ENCODE measurements around the gene VAT1L. TPM values are rescaled to one million over a fixed set of nuclear protein-coding genes. Genes with fewer than 3 reads are reported as not detected.

Gene VAT1L
- total and polyA plus RNA-seq, 12 donors: 18.1 to 103 (median 38.2) TPM

- H3K9me3 ChIP-seq (replicated peaks in 1 of 3): no peaks in the 10 kb centered on the region
- no peak for DNase-seq
- peaks cover 7 to 13% of the 10 kb centered on the region in 2 donors for H3K4me1 ChIP-seq (replicated peaks in 1 of 2)
- TF ChIP-seq, protein P1, sequence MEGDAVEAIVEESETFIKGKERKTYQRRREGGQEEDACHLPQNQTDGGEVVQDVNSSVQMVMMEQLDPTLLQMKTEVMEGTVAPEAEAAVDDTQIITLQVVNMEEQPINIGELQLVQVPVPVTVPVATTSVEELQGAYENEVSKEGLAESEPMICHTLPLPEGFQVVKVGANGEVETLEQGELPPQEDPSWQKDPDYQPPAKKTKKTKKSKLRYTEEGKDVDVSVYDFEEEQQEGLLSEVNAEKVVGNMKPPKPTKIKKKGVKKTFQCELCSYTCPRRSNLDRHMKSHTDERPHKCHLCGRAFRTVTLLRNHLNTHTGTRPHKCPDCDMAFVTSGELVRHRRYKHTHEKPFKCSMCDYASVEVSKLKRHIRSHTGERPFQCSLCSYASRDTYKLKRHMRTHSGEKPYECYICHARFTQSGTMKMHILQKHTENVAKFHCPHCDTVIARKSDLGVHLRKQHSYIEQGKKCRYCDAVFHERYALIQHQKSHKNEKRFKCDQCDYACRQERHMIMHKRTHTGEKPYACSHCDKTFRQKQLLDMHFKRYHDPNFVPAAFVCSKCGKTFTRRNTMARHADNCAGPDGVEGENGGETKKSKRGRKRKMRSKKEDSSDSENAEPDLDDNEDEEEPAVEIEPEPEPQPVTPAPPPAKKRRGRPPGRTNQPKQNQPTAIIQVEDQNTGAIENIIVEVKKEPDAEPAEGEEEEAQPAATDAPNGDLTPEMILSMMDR (IDR thresholded peaks at IDR 0.05): no peak
- TF ChIP-seq POLR2A (IDR thresholded peaks at IDR 0.05): no peak
- H3K27me3 ChIP-seq: no peaks in the 10 kb centered on the region
- intact Hi-C loops (cut with DNase I): no loop called here
- H3K27ac ChIP-seq: no peak overlapping the region
- no peak overlapping the region for H3K4me3 ChIP-seq
- 90 to 100% (median 93%) methylated on average over 1 of the region's 1 CpG for WGBS, 4 donors
- H3K36me3 ChIP-seq (replicated peaks in 1 of 2): no peaks in the 10 kb centered on the region
Observed at GRCh38 chr16:77874347-77874746, 86.0 kb downstream of the VAT1L start.

- WGBS, 4 donors: 88 to 96% (median 90%) methylated on average over 2 of the region's 2 CpGs
- intact Hi-C loops (cut with DNase I): no loop called here
- no peak for TF ChIP-seq POLR2A (IDR thresholded peaks at IDR 0.05)
- TF ChIP-seq, protein P1 (IDR thresholded peaks at IDR 0.05): no peak
Observed at GRCh38 chr16:77876776-77877175, 88.4 kb downstream of the VAT1L start.

GRCh38 chr16:77877712-77878347 is 89.5 kb downstream of the VAT1L start:
- no peaks in the 10 kb centered on the region for H3K36me3 ChIP-seq (replicated peaks in 1 of 2)
- H3K4me3 ChIP-seq: no peak overlapping the region
- 41 to 60% (median 48%) methylated on average over 7 of the region's 7 CpGs for WGBS, 4 donors
- H3K27me3 ChIP-seq: no peaks in the 10 kb centered on the region
- peak in 5 of 7 donors; percentile 26 to 68 (median 44) for DNase-seq
- H3K27ac ChIP-seq: peak overlapping the region in 2 of 5 donors; percentile 51 to 82
- no peaks in the 10 kb centered on the region for H3K4me1 ChIP-seq (replicated peaks in 1 of 2)
- no peaks in the 10 kb centered on the region for H3K9me3 ChIP-seq (replicated peaks in 1 of 3)
- TF ChIP-seq POLR2A (IDR thresholded peaks at IDR 0.05): no peak
- TF ChIP-seq, protein P1 (IDR thresholded peaks at IDR 0.05): no peak
- intact Hi-C loops (cut with DNase I): no loop called here

More at GRCh38 chr16:77876776-77877175, 88.4 kb downstream of the VAT1L start:
- no peak for DNase-seq
- Histone ChIP-seq H3K9me3 (replicated peaks in 1 of 3) (no peaks in the 10 kb centered on the region), H3K36me3 (replicated peaks in 1 of 2) (no peaks in the 10 kb centered on the region), H3K4me3 (no peak overlapping the region), H3K4me1 (replicated peaks in 1 of 2) (no peaks in the 10 kb centered on the region), H3K27ac (peak overlapping the region in 1 of 5 donors; percentile 82), H3K27me3 (no peaks in the 10 kb centered on the region)

- no peak overlapping the region for H3K4me3 ChIP-seq
- H3K27ac ChIP-seq: no peak overlapping the region
- no peaks in the 10 kb centered on the region for H3K27me3 ChIP-seq
- no peaks in the 10 kb centered on the region for H3K36me3 ChIP-seq (replicated peaks in 1 of 2)
- DNase-seq: no peak
- intact Hi-C loops (cut with DNase I): no loop called here
- TF ChIP-seq POLR2A (IDR thresholded peaks at IDR 0.05): no peak
- TF ChIP-seq, protein P1 (IDR thresholded peaks at IDR 0.05): no peak
- WGBS, 4 donors: 55 to 65% (median 59%) methylated on average over 2 of the region's 2 CpGs
- no peaks in the 10 kb centered on the region for H3K9me3 ChIP-seq (replicated peaks in 1 of 3)
- no peaks in the 10 kb centered on the region for H3K4me1 ChIP-seq (replicated peaks in 1 of 2)
Observed at GRCh38 chr16:77881355-77882030, 93.1 kb downstream of the VAT1L start.

Data from adrenal gland (tissue), 12 donors.